ENCODE measurements around the gene SLC23A2. TPM values are rescaled to one million over a fixed set of nuclear protein-coding genes. Genes with fewer than 3 reads are reported as not detected.
"Not testable (repeated sequence)": the region's sequence is repeated elsewhere in the genome, so short reads cannot be mapped to it uniquely, and the experiment has no call there.

SLC23A2 gene
- total and polyA plus RNA-seq, 4 donors = 54.6 to 67.8 (median 59.4) TPM

GRCh38 chr20:4861961-4862360, 139.3 kb downstream of the SLC23A2 start:
- Histone ChIP-seq H3K27ac (ENCODE audit: low read depth, low read length) (no peak overlapping the region), H3K27me3 (ENCODE audit: control insufficient read depth, insufficient read depth, low read length) (no peaks in the 10 kb centered on the region), H3K36me3 (ENCODE audit: control insufficient read depth, insufficient read depth, low read length) (peaks cover 53% of the 10 kb centered on the region), H3K4me3 (ENCODE audit: low read depth, low read length) (no peak overlapping the region), H3K4me1 (ENCODE audit: control insufficient read depth, insufficient read depth, low read length) (no peaks in the 10 kb centered on the region), H3K9me3 (ENCODE audit: control insufficient read depth, insufficient read depth, low read length) (no peaks in the 10 kb centered on the region)
- no peak for DNase-seq (ENCODE audit: low read depth in 4 of 6, low spot score in 6 of 6)
- 95% methylated on average over 4 of the region's 11 CpGs for WGBS (ENCODE audit: insufficient coverage)

- H3K4me1 ChIP-seq (ENCODE audit: control insufficient read depth, insufficient read depth, low read length) = no peaks in the 10 kb centered on the region
- DNase-seq (ENCODE audit: low read depth in 4 of 6, low spot score in 6 of 6) = no peak
- H3K36me3 ChIP-seq (ENCODE audit: control insufficient read depth, insufficient read depth, low read length) = peaks cover 62% of the 10 kb centered on the region
- no peak overlapping the region for H3K27ac ChIP-seq (ENCODE audit: low read depth, low read length)
- no peaks in the 10 kb centered on the region for H3K27me3 ChIP-seq (ENCODE audit: control insufficient read depth, insufficient read depth, low read length)
- WGBS (ENCODE audit: insufficient coverage) = 87% methylated on average over 3 of the region's 3 CpGs
- no peaks in the 10 kb centered on the region for H3K9me3 ChIP-seq (ENCODE audit: control insufficient read depth, insufficient read depth, low read length)
- H3K4me3 ChIP-seq (ENCODE audit: low read depth, low read length) = no peak overlapping the region
These were observed 143.3 kb downstream of the SLC23A2 start for GRCh38 chr20:4858000-4858399.

GRCh38 chr20:4856022-4856755, 145.1 kb downstream of the SLC23A2 start:
- Histone ChIP-seq H3K27me3 (ENCODE audit: control insufficient read depth, insufficient read depth, low read length) (no peaks in the 10 kb centered on the region), H3K36me3 (ENCODE audit: control insufficient read depth, insufficient read depth, low read length) (peaks cover 54% of the 10 kb centered on the region)
- WGBS (ENCODE audit: insufficient coverage) = 96% methylated on average over 13 of the region's 19 CpGs

GRCh38 chr20:4855555-4855954, 145.8 kb downstream of the SLC23A2 start:
- Histone ChIP-seq H3K27ac (ENCODE audit: low read depth, low read length) (no peak overlapping the region), H3K4me3 (ENCODE audit: low read depth, low read length) (no peak overlapping the region), H3K27me3 (ENCODE audit: control insufficient read depth, insufficient read depth, low read length) (no peaks in the 10 kb centered on the region), H3K36me3 (ENCODE audit: control insufficient read depth, insufficient read depth, low read length) (peaks cover 54% of the 10 kb centered on the region), H3K9me3 (ENCODE audit: control insufficient read depth, insufficient read depth, low read length) (no peaks in the 10 kb centered on the region), H3K4me1 (ENCODE audit: control insufficient read depth, insufficient read depth, low read length) (no peaks in the 10 kb centered on the region)
- 92% methylated on average over 7 of the region's 14 CpGs for WGBS (ENCODE audit: insufficient coverage)
- DNase-seq (ENCODE audit: low read depth in 4 of 6, low spot score in 6 of 6) = no peak

More at GRCh38 chr20:4856022-4856755, 145.1 kb downstream of the SLC23A2 start:
- no peak for DNase-seq (ENCODE audit: low read depth in 4 of 6, low spot score in 6 of 6)
- Histone ChIP-seq H3K4me3 (ENCODE audit: low read depth, low read length) (no peak overlapping the region), H3K4me1 (ENCODE audit: control insufficient read depth, insufficient read depth, low read length) (no peaks in the 10 kb centered on the region), H3K9me3 (ENCODE audit: control insufficient read depth, insufficient read depth, low read length) (no peaks in the 10 kb centered on the region), H3K27ac (ENCODE audit: low read depth, low read length) (no peak overlapping the region)

GRCh38 chr20:4855097-4855496, 146.2 kb downstream of the SLC23A2 start:
- no peaks in the 10 kb centered on the region for H3K27me3 ChIP-seq (ENCODE audit: control insufficient read depth, insufficient read depth, low read length)
- WGBS (ENCODE audit: insufficient coverage) = 93% methylated on average over 7 of the region's 12 CpGs
- H3K4me3 ChIP-seq (ENCODE audit: low read depth, low read length) = no peak overlapping the region
- no peak overlapping the region for H3K27ac ChIP-seq (ENCODE audit: low read depth, low read length)
- DNase-seq (ENCODE audit: low read depth in 4 of 6, low spot score in 6 of 6) = no peak
- H3K9me3 ChIP-seq (ENCODE audit: control insufficient read depth, insufficient read depth, low read length) = no peaks in the 10 kb centered on the region
- H3K36me3 ChIP-seq (ENCODE audit: control insufficient read depth, insufficient read depth, low read length) = peaks cover 54% of the 10 kb centered on the region
- no peaks in the 10 kb centered on the region for H3K4me1 ChIP-seq (ENCODE audit: control insufficient read depth, insufficient read depth, low read length)

- H3K9me3 ChIP-seq (ENCODE audit: control insufficient read depth, insufficient read depth, low read length) = no peaks in the 10 kb centered on the region
- 96% methylated on average over 3 of the region's 4 CpGs for whole genome bisulfite sequencing (ENCODE audit: insufficient coverage)
- no peaks in the 10 kb centered on the region for H3K27me3 ChIP-seq (ENCODE audit: control insufficient read depth, insufficient read depth, low read length)
- no peak for DNase-seq (ENCODE audit: low read depth in 4 of 6, low spot score in 6 of 6)
- H3K4me1 ChIP-seq (ENCODE audit: control insufficient read depth, insufficient read depth, low read length) = no peaks in the 10 kb centered on the region
- H3K36me3 ChIP-seq (ENCODE audit: control insufficient read depth, insufficient read depth, low read length) = peaks cover 54% of the 10 kb centered on the region
- H3K4me3 ChIP-seq (ENCODE audit: low read depth, low read length) = no peak overlapping the region
- H3K27ac ChIP-seq (ENCODE audit: low read depth, low read length) = no peak overlapping the region
These were observed 146.8 kb downstream of the SLC23A2 start for GRCh38 chr20:4854561-4854901.

- 90% methylated on average over 2 of the region's 9 CpGs for WGBS (ENCODE audit: insufficient coverage)
- no peak for DNase-seq (ENCODE audit: low read depth in 4 of 6, low spot score in 6 of 6)
- Histone ChIP-seq H3K4me3 (ENCODE audit: low read depth, low read length) (no peak overlapping the region), H3K4me1 (ENCODE audit: control insufficient read depth, insufficient read depth, low read length) (no peaks in the 10 kb centered on the region), H3K27ac (ENCODE audit: low read depth, low read length) (no peak overlapping the region), H3K9me3 (ENCODE audit: control insufficient read depth, insufficient read depth, low read length) (no peaks in the 10 kb centered on the region), H3K27me3 (ENCODE audit: control insufficient read depth, insufficient read depth, low read length) (no peaks in the 10 kb centered on the region), H3K36me3 (ENCODE audit: control insufficient read depth, insufficient read depth, low read length) (peaks cover 54% of the 10 kb centered on the region)
These were observed 147.4 kb downstream of the SLC23A2 start for GRCh38 chr20:4853757-4854560.

- Histone ChIP-seq H3K4me3 (ENCODE audit: low read depth, low read length) (no peak overlapping the region), H3K9me3 (ENCODE audit: control insufficient read depth, insufficient read depth, low read length) (no peaks in the 10 kb centered on the region), H3K27me3 (ENCODE audit: control insufficient read depth, insufficient read depth, low read length) (no peaks in the 10 kb centered on the region), H3K36me3 (ENCODE audit: control insufficient read depth, insufficient read depth, low read length) (peaks cover 45% of the 10 kb centered on the region), H3K4me1 (ENCODE audit: control insufficient read depth, insufficient read depth, low read length) (no peaks in the 10 kb centered on the region), H3K27ac (ENCODE audit: low read depth, low read length) (no peak overlapping the region)
- WGBS (ENCODE audit: insufficient coverage) = 84% methylated on average over 14 of the region's 15 CpGs
- DNase-seq (ENCODE audit: low read depth in 4 of 6, low spot score in 6 of 6) = no peak
These were observed 148.3 kb downstream of the SLC23A2 start for GRCh38 chr20:4853004-4853403.

GRCh38 chr20:4850960-4851359, 150.3 kb downstream of the SLC23A2 start:
- Histone ChIP-seq H3K4me3 (ENCODE audit: low read depth, low read length) (no peak overlapping the region), H3K36me3 (ENCODE audit: control insufficient read depth, insufficient read depth, low read length) (peaks cover 25% of the 10 kb centered on the region), H3K27ac (ENCODE audit: low read depth, low read length) (no peak overlapping the region), H3K4me1 (ENCODE audit: control insufficient read depth, insufficient read depth, low read length) (no peaks in the 10 kb centered on the region), H3K27me3 (ENCODE audit: control insufficient read depth, insufficient read depth, low read length) (no peaks in the 10 kb centered on the region), H3K9me3 (ENCODE audit: control insufficient read depth, insufficient read depth, low read length) (no peaks in the 10 kb centered on the region)
- 100% methylated on average over 3 of the region's 5 CpGs for WGBS (ENCODE audit: insufficient coverage)
- DNase-seq (ENCODE audit: low read depth in 4 of 6, low spot score in 6 of 6) = no peak

- not testable (repeated sequence) for DNase-seq (ENCODE audit: low read depth in 4 of 6, low spot score in 6 of 6); H3K4me3 ChIP-seq (ENCODE audit: low read depth, low read length); H3K36me3 ChIP-seq (ENCODE audit: control insufficient read depth, insufficient read depth, low read length); H3K27me3 ChIP-seq (ENCODE audit: control insufficient read depth, insufficient read depth, low read length); H3K4me1 ChIP-seq (ENCODE audit: control insufficient read depth, insufficient read depth, low read length); H3K9me3 ChIP-seq (ENCODE audit: control insufficient read depth, insufficient read depth, low read length); H3K27ac ChIP-seq (ENCODE audit: low read depth, low read length)
- WGBS (ENCODE audit: insufficient coverage) = no CpG with 5 or more reads among the region's 3 CpGs
These were observed 152.5 kb downstream of the SLC23A2 start for GRCh38 chr20:4848829-4849228.

All from spinal cord (tissue), 10 donors.